GM18508 (cell line): Measurements from ENCODE around the gene GTF3C1.
"Not testable (repeated sequence)": the region's sequence is repeated elsewhere in the genome, so short reads cannot be mapped to it uniquely, and the experiment has no call there.

Experiments
- ATAC-seq: cut with Tn5 transposase; IDR thresholded peaks from one replicate; pipeline ENCODE4 v1.9.1; 2021; ENCODE audit warnings: moderate number of reproducible peaks; ENCODE audit not compliant: insufficient read depth, unreplicated experiment

The GTF3C1 gene

GRCh38 chr16:27465483-27465879, 84.2 kb downstream of the GTF3C1 start:
- no peak for ATAC-seq

GRCh38 chr16:27464626-27465482, 84.9 kb downstream of the GTF3C1 start:
- ATAC-seq = no peak

GRCh38 chr16:27463741-27464591, 85.7 kb downstream of the GTF3C1 start:
- no peak for ATAC-seq

GRCh38 chr16:27462846-27463682, 86.6 kb downstream of the GTF3C1 start:
- ATAC-seq = no peak

GRCh38 chr16:27462200-27462845, 87.4 kb downstream of the GTF3C1 start:
- ATAC-seq = no peak

GRCh38 chr16:27461483-27462171, 88.1 kb downstream of the GTF3C1 start:
- ATAC-seq = no peak

- no peak for ATAC-seq
Measured at GRCh38 chr16:27460663-27461482, 88.8 kb downstream of the GTF3C1 start.

- ATAC-seq = no peak
Measured at GRCh38 chr16:27460213-27460612, 89.5 kb downstream of the GTF3C1 start.

GRCh38 chr16:27458987-27459688, 90.6 kb downstream of the GTF3C1 start:
- ATAC-seq = no peak

GRCh38 chr16:27458258-27458657, 91.5 kb downstream of the GTF3C1 start:
- ATAC-seq = no peak

- not testable (repeated sequence) for ATAC-seq
Measured at GRCh38 chr16:27457605-27457900, 92.2 kb downstream of the GTF3C1 start.

- no peak for ATAC-seq
Measured at GRCh38 chr16:27455700-27456099, 94.0 kb downstream of the GTF3C1 start.

GRCh38 chr16:27453494-27453825, 96.3 kb downstream of the GTF3C1 start:
- ATAC-seq = no peak

GRCh38 chr16:27452569-27453493, 96.9 kb downstream of the GTF3C1 start:
- ATAC-seq = no peak

GRCh38 chr16:27450196-27450549, 99.5 kb downstream of the GTF3C1 start:
- no peak for ATAC-seq

GRCh38 chr16:27449434-27450195, 100.1 kb downstream of the GTF3C1 start:
- no peak for ATAC-seq
